A549 (cell line): ENCODE results near the gene SPATA12. TPM values are rescaled to one million over a fixed set of nuclear protein-coding genes. Genes with fewer than 3 reads are reported as not detected.

Source experiments
- ATAC-seq, 2 experiments: fragments of 200-7000 bp in 1 of 2; fragments of >200 bp in 1 of 2; cut with Nextera tagmentation in 1 of 2; cut with Tn5 transposase in 1 of 2; 3 replicates each; pipeline versions ENCODE4 v1.8.0 to v1.9.1; 2018 to 2020; ENCODE audit warnings: mild to moderate bottlenecking in 1 of 2, moderate library complexity in 1 of 2
- CTCF ChIA-PET: fragments of 300-600 bp; sonication (Branson Sonifier 250); formaldehyde crosslinking; extraction: SDS; loops from one replicate; lab custom pipeline; 2021; ENCODE audit warnings: antibody characterized with exemption, inconsistent platforms; lab: Yijun Ruan, JAX
- POLR2A ChIA-PET: fragments of 350-600 bp; formaldehyde crosslinking; extraction: SDS; loops from one replicate; lab custom pipeline; 2021; ENCODE audit warnings: antibody characterized with exemption, inconsistent platforms; lab: Yijun Ruan, JAX
- DNase-seq, 2 experiments: peaks; one replicate each; pipeline versions ENCODE4 v3.0.0 to v3.0.0-alpha.2; 2011 to 2016; ENCODE audit warnings: low read depth in 1 of 2, low spot score in 1 of 2
- FAIRE-seq: peaks from 2 replicates; lab custom pipeline; 2011; peaks lifted over from hg19 to GRCh38; lab: Jason Lieb, UNC
- H3K27ac ChIP-seq, 2 experiments: fragments of >200 bp; sonication (Bioruptor Twin); formaldehyde crosslinking; 3 replicates each; pipeline ENCODE4 v1.5.1; 2016 to 2017
- H3K4me1 ChIP-seq: fragments of >200 bp; sonication (Bioruptor Twin); formaldehyde crosslinking; 3 replicates; pipeline ENCODE4 v1.6.1; 2016
- H3K4me2 ChIP-seq: fragments of >200 bp; sonication (Bioruptor Twin); formaldehyde crosslinking; 3 replicates; pipeline ENCODE4 v1.6.1; 2016
- H3K4me3 ChIP-seq: fragments of >200 bp; sonication (Bioruptor Twin); formaldehyde crosslinking; 3 replicates; pipeline ENCODE4 v1.5.1; 2016
- H3K9me3 ChIP-seq: fragments of >200 bp; sonication (Bioruptor Twin); formaldehyde crosslinking; 3 replicates; pipeline ENCODE4 v1.6.1; 2016
- CBX2 ChIP-seq: fragments of 200-600 bp; sonication (generic); IDR thresholded peaks from 2 replicates; pipeline ENCODE4 v1.6.1; 2016; ENCODE audit warnings: low read depth, mild to moderate bottlenecking, borderline replicate concordance
- EHMT2 ChIP-seq: fragments of 200-600 bp; sonication (generic); IDR thresholded peaks from 2 replicates; pipeline ENCODE4 v1.6.1; 2016; ENCODE audit warnings: antibody characterized with exemption, low read depth, mild to moderate bottlenecking, moderate library complexity
- FOSL2 ChIP-seq, 2 experiments: fragments of 450-650 bp in 1 of 2; fragments of >200 bp in 1 of 2; sonication (Bioruptor Twin) in 1 of 2; formaldehyde crosslinking; IDR thresholded peaks; 2 replicates each; pipeline versions ENCODE4 v1.5.0 to v1.6.1; 2016 to 2020; ENCODE audit warnings: mild to moderate bottlenecking in 1 of 2, moderate library complexity in 1 of 2
- HOXB13 ChIP-seq: fragments of 250-450 bp; sonication (Bioruptor Pico); IDR thresholded peaks from 2 replicates; pipeline ENCODE4 v1.5.0; 2020; ENCODE audit warnings: low read depth, mild to moderate bottlenecking, moderate library complexity
- HOXB5 ChIP-seq: fragments of 250-450 bp; sonication (Bioruptor Pico); IDR thresholded peaks from 2 replicates; pipeline ENCODE4 v1.5.0; 2020; ENCODE audit warnings: mild to moderate bottlenecking, moderate library complexity
- JUN ChIP-seq, 2 experiments: fragments of >200 bp; sonication (Bioruptor Twin); formaldehyde crosslinking; IDR thresholded peaks; 2 replicates in 1 of 2; 3 replicates in 1 of 2; pipeline ENCODE4 v1.6.1; 2016 to 2017
- MAZ ChIP-seq: fragments of 150-350 bp; IDR thresholded peaks from 2 replicates; pipeline ENCODE4 v1.6.1; 2014; ENCODE audit warnings: antibody characterized with exemption, low read depth, low read length, borderline replicate concordance
- NPAS2 ChIP-seq: fragments of 250-450 bp; sonication (Bioruptor Pico); IDR thresholded peaks from 2 replicates; pipeline ENCODE4 v1.8.0; 2022; ENCODE audit warnings: mild to moderate bottlenecking, moderate library complexity, borderline replicate concordance
- NR3C1 ChIP-seq: fragments of >200 bp; sonication (Bioruptor Twin); formaldehyde crosslinking; IDR thresholded peaks from 3 replicates; pipeline ENCODE4 v1.6.1; 2017
- PHF8 ChIP-seq: fragments of 200-600 bp; sonication (generic); IDR thresholded peaks from 2 replicates; pipeline ENCODE4 v1.6.1; 2016; ENCODE audit warnings: low read depth, mild to moderate bottlenecking, antibody characterized with exemption, moderate library complexity, borderline replicate concordance
- POLR2A ChIP-seq: IDR thresholded peaks from 2 replicates; pipeline ENCODE4 v1.6.1; 2012; ENCODE audit warnings: mild to moderate bottlenecking, low read length
- RAD21 ChIP-seq, 2 experiments: fragments of >200 bp in 1 of 2; sonication (Bioruptor Twin) in 1 of 2; formaldehyde crosslinking in 1 of 2; IDR thresholded peaks in 1 of 2; conservative IDR thresholded peaks in 1 of 2; 2 replicates in 1 of 2; 3 replicates in 1 of 2; pipeline ENCODE4 v1.6.1; 2012 to 2018; ENCODE audit warnings: inconsistent platforms in 1 of 2
- RCOR1 ChIP-seq: fragments of 150-350 bp; IDR thresholded peaks from 2 replicates; pipeline ENCODE4 v1.6.1; 2014; ENCODE audit warnings: antibody characterized with exemption, low read length, low read depth
- SMC3 ChIP-seq: fragments of >200 bp; sonication (Bioruptor Twin); formaldehyde crosslinking; IDR thresholded peaks from 3 replicates; pipeline ENCODE4 v1.6.1; 2018; ENCODE audit warnings: inconsistent platforms
- SREBF2 ChIP-seq: fragments of 450-650 bp; IDR thresholded peaks from 2 replicates; pipeline ENCODE4 v1.6.1; 2014; ENCODE audit warnings: mild to moderate bottlenecking, moderate library complexity
- TFCP2L1 ChIP-seq: fragments of 250-450 bp; sonication (Bioruptor Pico); IDR thresholded peaks from 2 replicates; pipeline ENCODE4 v1.5.0; 2021; ENCODE audit warnings: mild to moderate bottlenecking
- ZC3H11A ChIP-seq: fragments of 450-650 bp; IDR thresholded peaks from 2 replicates; pipeline ENCODE4 v1.6.1; 2014; ENCODE audit warnings: antibody characterized with exemption, mild to moderate bottlenecking
- ZFP36 ChIP-seq: fragments of 450-650 bp; IDR thresholded peaks from 2 replicates; pipeline ENCODE4 v1.6.1; 2014; ENCODE audit warnings: borderline replicate concordance; ENCODE audit not compliant: partially characterized antibody
- ZNF302 ChIP-seq: fragments of 250-450 bp; sonication (Bioruptor Pico); IDR thresholded peaks from 2 replicates; pipeline ENCODE4 v1.9.0; 2021; ENCODE audit warnings: inconsistent platforms, mild to moderate bottlenecking, moderate library complexity
- WGBS: methylation state at CpG from one replicate; pipeline ENCODE4 v1.1.6; 2017; ENCODE audit errors: missing lambda C conversion rate; 5-methylcytosine and 5-hydroxymethylcytosine counted together
- polyA plus RNA-seq, 4 experiments: library from polyadenylated mRNA; depleted of rRNA in 3 of 4; stranded (reverse); fragments of >200 nt; fragmentation: RNase III in 1 of 4; extraction: RNeasy Plus Mini Kit Qiagen cat#74134 plus additional on column Dnase treatment in 1 of 4; gene quantifications; 2 replicates in 3 of 4; 3 replicates in 1 of 4; pipeline ENCODE4 v1.2.3, GENCODE V29; 2011 to 2017
- TF ChIP-seq, protein P1 (sequence below): IDR thresholded peaks from 2 replicates; pipeline ENCODE4 v1.6.1; 2012; ENCODE audit warnings: low read depth, borderline replicate concordance
- TF ChIP-seq, protein P2 (sequence below): fragments of 150-350 bp; IDR thresholded peaks from 2 replicates; pipeline ENCODE4 v1.6.1; 2014; ENCODE audit warnings: low read depth, mild to moderate bottlenecking, low read length
- TF ChIP-seq, protein P3 (sequence below): IDR thresholded peaks from 2 replicates; pipeline ENCODE4 v1.6.1; 2012
- TF ChIP-seq, protein P4 (sequence below): fragments of >200 bp; sonication (Bioruptor Twin); formaldehyde crosslinking; IDR thresholded peaks from 3 replicates; pipeline ENCODE4 v1.5.1; 2016
- TF ChIP-seq, protein P5 (sequence below): fragments of 250-450 bp; sonication (Bioruptor Pico); IDR thresholded peaks from 2 replicates; pipeline ENCODE4 v1.5.0; 2020; ENCODE audit warnings: low read depth, mild to moderate bottlenecking, moderate library complexity

Gene SPATA12
- polyA plus RNA-seq, 2 of the 4 experiments (the other 2 are of a cell fraction): 0.17 to 0.18 TPM

DNA sequence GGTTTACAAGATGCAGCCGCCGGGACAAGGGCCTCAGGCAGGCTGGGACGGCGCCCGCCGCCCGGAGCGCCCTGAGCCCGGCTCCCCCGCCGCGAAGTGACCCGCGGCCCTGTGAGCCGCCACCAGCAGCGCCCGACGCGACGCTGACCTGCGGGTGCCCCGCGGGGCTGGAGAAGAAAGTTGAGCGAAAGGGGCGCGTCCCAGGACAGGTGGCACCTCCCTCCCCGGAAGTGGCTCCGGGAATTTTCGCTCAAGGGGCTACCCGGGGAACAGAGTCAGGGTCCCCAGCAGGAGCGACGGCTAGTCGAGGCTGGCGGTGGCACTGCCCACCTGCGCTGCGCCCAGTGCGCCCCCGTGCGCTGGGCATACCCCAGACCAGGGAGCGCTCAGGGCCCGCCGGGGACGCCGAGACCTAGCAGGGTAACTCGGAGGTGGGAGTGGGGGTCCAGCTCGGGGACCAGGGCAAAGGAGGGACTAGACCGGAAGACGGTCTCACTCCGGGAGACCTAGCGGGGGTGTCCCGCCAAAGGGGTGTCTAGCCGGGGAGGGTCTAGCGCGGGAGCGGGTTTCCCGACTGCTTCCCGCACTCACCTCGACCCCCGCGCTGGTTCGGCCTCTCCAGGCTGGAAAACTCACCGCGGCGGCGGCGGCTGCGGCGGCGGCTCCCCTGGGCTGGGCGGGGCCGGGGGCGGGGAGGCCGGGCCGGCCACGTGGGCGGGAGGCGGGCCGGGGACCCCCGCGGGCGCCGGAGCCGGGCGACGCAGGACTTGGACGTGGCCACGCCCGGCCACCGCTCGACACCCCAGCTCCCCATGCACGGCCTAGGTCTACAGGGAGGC is 18.4 kb downstream of the SPATA12 start:
- Histone ChIP-seq H3K4me1 (peaks cover 20% of the 10 kb centered on the region; the same call in 1 of the 3 replicates), H3K27ac (peak overlapping the region; percentile 94 to 99), H3K4me3 (peak overlapping the region; percentile 99), H3K9me3 (no peaks in the 10 kb centered on the region), H3K4me2 (peak overlapping the region; percentile 93)
- CTCF ChIA-PET: interaction anchor here (0.6 to 1.9 kb wide), 6 partner anchors 71 to 810 kb away, joined by 3 to 18 read pairs (median 4); no protein-coding TSS in a partner anchor
- FAIRE-seq (no peak), DNase-seq (peak; percentile 46 to 51), ATAC-seq (peak; percentile 80 to 85)
- WGBS: 0% methylated on average over 3 of the region's 91 CpGs
- POLR2A ChIA-PET: interaction anchor here (0.6 to 1.6 kb wide), 2 partner anchors 19 to 58 kb away, joined by 3 to 8 read pairs; partner anchors contain the start of gene SPATA12
- TF ChIP-seq POLR2A (peak; percentile 59), PHF8 (peak; percentile 51), RAD21 (conservative IDR thresholded peaks at IDR 0.05 in 1 of 2, IDR thresholded peaks at IDR 0.05 in 1 of 2) (peak in 1 of 2 experiments; percentile 43; a peak in 2 of 5 replicates), JUN (IDR thresholded peaks at IDR 0.05) (0 out of 5 replicates have a peak, but pooled peaks of 1 of the 2 experiments have one; percentile 40), SMC3 (peak; percentile 14; the same call in 1 of the 3 replicates), RCOR1 (no peak), NPAS2 (CRISPR knock-in tag) (no peak), SREBF2 (no peak)
- TF ChIP-seq, protein P1, sequence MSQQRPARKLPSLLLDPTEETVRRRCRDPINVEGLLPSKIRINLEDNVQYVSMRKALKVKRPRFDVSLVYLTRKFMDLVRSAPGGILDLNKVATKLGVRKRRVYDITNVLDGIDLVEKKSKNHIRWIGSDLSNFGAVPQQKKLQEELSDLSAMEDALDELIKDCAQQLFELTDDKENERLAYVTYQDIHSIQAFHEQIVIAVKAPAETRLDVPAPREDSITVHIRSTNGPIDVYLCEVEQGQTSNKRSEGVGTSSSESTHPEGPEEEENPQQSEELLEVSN: peak; percentile 23; the same call in 1 of the 2 replicates
- TF ChIP-seq, protein P2, sequence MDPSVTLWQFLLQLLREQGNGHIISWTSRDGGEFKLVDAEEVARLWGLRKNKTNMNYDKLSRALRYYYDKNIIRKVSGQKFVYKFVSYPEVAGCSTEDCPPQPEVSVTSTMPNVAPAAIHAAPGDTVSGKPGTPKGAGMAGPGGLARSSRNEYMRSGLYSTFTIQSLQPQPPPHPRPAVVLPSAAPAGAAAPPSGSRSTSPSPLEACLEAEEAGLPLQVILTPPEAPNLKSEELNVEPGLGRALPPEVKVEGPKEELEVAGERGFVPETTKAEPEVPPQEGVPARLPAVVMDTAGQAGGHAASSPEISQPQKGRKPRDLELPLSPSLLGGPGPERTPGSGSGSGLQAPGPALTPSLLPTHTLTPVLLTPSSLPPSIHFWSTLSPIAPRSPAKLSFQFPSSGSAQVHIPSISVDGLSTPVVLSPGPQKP: no peak
- TF ChIP-seq, protein P3, sequence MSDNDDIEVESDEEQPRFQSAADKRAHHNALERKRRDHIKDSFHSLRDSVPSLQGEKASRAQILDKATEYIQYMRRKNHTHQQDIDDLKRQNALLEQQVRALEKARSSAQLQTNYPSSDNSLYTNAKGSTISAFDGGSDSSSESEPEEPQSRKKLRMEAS: peak; percentile 61
- TF ChIP-seq, protein P4, sequence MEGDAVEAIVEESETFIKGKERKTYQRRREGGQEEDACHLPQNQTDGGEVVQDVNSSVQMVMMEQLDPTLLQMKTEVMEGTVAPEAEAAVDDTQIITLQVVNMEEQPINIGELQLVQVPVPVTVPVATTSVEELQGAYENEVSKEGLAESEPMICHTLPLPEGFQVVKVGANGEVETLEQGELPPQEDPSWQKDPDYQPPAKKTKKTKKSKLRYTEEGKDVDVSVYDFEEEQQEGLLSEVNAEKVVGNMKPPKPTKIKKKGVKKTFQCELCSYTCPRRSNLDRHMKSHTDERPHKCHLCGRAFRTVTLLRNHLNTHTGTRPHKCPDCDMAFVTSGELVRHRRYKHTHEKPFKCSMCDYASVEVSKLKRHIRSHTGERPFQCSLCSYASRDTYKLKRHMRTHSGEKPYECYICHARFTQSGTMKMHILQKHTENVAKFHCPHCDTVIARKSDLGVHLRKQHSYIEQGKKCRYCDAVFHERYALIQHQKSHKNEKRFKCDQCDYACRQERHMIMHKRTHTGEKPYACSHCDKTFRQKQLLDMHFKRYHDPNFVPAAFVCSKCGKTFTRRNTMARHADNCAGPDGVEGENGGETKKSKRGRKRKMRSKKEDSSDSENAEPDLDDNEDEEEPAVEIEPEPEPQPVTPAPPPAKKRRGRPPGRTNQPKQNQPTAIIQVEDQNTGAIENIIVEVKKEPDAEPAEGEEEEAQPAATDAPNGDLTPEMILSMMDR: peak; percentile 22; the same call in 1 of the 3 replicates
- TF ChIP-seq, all 56 proteins: peak for 8

DNA sequence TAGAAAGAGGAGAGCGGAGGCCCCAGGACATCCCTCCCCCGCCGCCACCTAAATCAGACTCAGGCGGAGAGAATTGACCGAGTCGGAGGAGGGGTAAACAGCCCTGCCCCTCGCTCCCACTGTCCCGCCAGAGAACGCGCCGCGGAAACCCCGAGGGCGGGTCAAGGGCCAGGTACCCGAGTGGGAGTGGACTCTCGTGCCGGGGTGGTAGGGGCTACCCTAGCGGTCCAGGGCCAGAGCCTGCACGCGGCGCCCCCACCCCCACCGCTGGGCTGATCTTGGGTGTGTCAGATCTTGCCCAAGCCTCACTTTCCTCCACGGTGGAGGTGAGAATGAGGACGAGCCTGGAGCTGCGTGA is 19.0 kb downstream of the SPATA12 start:
- POLR2A ChIA-PET: interaction anchor here (0.6 to 1.6 kb wide), 2 partner anchors 19 to 57 kb away, joined by 3 to 8 read pairs; partner anchors contain the start of gene SPATA12
- TF ChIP-seq FOSL2 (IDR thresholded peaks at IDR 0.05) (no peak), FOSL2 (CRISPR knock-in tag; IDR thresholded peaks at IDR 0.05) (no peak), ZC3H11A (no peak), TFCP2L1 (CRISPR knock-in tag) (no peak), PHF8 (no peak; the same call in 1 of the 2 replicates), RAD21 (conservative IDR thresholded peaks at IDR 0.05 in 1 of 2, IDR thresholded peaks at IDR 0.05 in 1 of 2) (no peak), HOXB13 (CRISPR knock-in tag) (no peak), HOXB5 (no peak), EHMT2 (no peak), CBX2 (no peak), MAZ (no peak), ZNF302 (no peak), NPAS2 (CRISPR knock-in tag) (no peak), ZFP36 (no peak), NR3C1 (no peak)
- TF ChIP-seq, protein P5, sequence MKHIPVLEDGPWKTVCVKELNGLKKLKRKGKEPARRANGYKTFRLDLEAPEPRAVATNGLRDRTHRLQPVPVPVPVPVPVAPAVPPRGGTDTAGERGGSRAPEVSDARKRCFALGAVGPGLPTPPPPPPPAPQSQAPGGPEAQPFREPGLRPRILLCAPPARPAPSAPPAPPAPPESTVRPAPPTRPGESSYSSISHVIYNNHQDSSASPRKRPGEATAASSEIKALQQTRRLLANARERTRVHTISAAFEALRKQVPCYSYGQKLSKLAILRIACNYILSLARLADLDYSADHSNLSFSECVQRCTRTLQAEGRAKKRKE (CRISPR knock-in tag): no peak
- TF ChIP-seq, protein P2: no peak
- DNase-seq (peak; percentile 14 to 31), ATAC-seq (peak; percentile 51), FAIRE-seq (no peak)
- no peaks in the 10 kb centered on the region for H3K9me3 ChIP-seq
- H3K4me2 ChIP-seq: peak overlapping the region; percentile 93
- H3K4me1 ChIP-seq: peaks cover 20% of the 10 kb centered on the region; the same call in 1 of the 3 replicates
- peak overlapping the region; percentile 99 for H3K4me3 ChIP-seq
- no CpG with 5 or more reads among the region's 25 CpGs for WGBS
- CTCF ChIA-PET: interaction anchor here (0.6 to 1.9 kb wide), 2 partner anchors 84 to 810 kb away, joined by 3 to 18 read pairs; no protein-coding TSS in a partner anchor
- H3K27ac ChIP-seq: peak overlapping the region; percentile 94 to 99
